Activated T-cell treated with anti-CD3 and anti-CD28 coated beads, Interleukin-2, amount 50 U/mL, for 1 hour (primary cell): ENCODE results near the gene CIDEA.

Experiments used
- DNase-seq: peaks from one replicate; pipeline ENCODE4 v3.0.0-alpha.2; 2020

CIDEA gene

DNA sequence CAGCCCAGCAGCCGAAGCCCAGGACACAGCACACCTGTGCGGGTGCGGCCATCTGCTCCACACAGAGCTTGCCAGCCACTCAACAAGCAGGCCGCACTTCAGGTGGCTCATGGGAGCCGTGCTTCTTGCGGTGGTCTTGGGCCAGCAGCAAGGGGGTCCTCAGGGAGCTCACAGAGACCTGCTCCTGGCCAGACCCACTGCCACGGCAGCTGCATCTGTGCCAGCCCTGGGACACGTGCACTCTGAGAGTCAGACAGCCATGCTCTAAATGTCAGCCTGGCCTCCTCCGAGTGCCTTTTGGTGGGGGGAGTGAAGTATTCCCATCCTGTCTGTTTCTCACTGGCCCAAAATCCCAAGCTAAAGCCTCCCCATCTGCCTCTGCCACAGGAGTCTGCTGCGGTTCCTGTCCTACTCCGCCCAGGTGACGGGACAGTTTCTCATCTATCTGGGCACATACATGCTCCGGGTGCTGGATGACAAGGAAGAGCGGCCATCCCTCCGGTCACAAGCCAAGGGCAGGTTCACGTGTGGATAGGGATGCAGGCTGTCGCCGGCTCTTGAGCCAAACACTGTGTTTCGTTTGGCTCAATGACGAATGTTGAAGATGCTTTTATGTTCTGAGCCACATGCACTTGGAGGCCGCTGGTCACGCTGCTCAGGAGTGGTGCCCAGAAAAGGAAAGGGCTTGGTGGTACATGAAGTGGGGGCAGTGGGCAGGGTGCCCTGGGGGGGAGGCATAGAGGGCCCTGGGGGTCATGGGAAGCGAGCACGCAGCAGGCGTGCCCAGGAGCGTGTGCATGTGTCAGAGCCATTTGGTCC, 22.8 kb downstream of the CIDEA start:
- no peak for DNase-seq

GRCh38 chr18:12278215-12278671, 24.1 kb downstream of the CIDEA start:
- no peak for DNase-seq

GRCh38 chr18:12278741-12279682, 24.9 kb downstream of the CIDEA start:
- DNase-seq, result no peak

DNA sequence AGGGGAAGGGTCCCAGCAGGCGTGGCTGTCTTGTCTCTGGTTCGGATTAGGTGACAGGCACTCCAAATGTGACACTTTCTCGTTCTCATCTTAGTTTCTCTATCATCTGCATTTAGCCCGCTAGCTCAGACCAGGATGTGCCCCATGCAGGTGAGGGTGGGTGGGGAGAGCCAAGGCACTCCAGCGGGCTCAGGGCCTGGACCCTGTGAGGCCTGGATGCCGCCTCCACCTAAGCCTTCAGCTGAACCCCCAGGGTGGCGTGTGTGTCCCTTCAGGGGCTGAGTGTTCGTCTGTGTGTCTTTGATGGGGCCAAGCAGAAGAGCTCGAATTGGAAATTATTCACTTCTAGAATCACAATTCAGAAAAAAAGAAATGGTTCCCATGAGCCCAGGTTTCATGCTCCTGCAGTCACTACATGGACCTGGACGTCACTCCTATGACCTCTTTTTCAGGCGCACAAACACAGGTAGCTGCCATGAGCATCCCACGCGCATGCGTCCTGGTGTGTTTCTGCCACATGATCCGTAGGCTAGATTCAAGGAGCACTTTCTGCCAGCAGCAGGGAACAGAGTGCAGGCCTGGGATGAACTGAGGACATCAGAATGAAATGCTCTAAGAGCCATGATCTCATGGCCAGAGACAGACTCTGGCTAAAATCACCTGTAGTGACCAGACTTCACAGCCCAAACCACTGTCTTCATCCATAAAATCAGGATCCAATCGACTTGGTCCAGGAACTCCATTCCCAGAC, 25.8 kb downstream of the CIDEA start:
- DNase-seq, result no peak

GRCh38 chr18:12281861-12282260, 27.7 kb downstream of the CIDEA start:
- no peak for DNase-seq

DNA sequence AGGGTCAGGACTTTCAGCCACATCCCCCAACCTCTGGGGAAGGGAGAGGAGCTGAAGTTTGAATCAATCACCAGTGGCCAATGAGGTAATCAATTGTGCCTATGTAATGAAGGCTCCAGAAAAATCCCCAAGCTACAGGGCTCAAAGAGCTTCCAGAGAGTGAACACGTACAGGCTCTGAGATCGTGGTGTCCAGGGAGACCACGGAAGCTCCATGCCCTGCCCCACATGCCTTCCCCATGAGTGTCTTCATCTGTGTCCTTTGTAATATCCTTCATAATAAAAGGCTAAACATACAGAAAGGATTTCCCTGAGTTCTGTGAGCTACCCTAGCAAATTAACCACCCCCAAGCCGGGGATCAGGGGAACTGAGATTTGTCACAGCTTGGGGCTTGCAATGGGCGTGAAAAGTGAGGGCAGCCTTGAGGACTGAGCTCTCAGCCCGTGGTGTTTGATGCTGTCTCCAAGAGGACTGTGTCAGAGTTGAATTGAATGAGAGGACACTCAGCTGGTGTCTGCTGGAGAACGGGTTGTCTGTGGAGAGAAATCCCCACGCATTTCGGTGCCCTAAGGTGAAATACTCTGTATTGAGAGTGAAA, 28.4 kb downstream of the CIDEA start:
- DNase-seq, result no peak

- DNase-seq, result no peak
These were observed 29.1 kb downstream of the CIDEA start for GRCh38 chr18:12283256-12283655.

DNA sequence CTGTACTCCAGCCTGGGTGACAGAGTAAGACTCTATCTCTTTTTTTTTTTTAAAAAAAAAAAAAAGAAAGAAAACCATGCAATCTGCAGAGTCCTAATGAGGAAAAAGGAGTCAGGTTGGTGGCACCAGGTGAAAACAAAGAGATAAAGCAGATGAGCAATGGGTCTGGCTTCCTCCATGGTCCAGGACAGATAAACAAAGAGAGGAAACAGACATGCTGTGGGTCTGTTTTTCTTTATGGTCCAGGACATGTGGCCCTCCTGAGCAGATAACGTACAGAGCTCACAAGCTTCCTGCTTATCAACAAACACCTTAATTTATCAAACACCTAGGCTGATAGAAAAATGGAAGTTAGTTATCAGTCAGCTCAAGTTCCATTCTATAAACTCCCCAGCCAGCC, 29.5 kb downstream of the CIDEA start:
- DNase-seq, result no peak

DNA sequence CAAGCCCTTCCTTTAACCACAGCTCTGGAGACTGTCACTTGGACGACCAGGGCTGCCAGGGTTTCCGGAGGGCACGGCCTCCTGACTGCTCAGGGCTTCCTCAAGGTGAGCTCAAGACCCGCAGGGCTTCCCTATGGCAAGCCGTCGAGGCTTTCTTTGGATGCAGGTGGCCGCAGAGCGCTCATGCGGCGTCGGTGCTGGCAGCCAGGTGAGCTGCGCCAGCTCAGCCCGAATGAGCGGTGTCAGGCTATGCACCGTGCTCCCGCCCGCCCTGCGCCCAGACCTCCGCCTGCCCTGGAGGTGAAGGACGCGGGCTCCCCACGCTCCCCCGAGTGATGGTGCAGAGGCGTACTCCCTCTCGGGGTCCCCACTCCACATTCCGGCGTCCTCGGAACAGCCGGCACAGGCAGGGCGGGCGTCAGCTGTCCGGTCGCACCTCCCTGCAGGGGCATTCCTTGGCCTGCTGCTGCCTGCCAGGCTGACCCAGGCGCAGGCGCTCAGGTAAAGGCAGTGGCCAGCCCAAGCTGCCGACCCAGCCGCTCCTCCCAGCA, 33.0 kb downstream of the CIDEA start:
- DNase-seq, result no peak

- no peak for DNase-seq
These were observed 33.7 kb downstream of the CIDEA start for GRCh38 chr18:12287684-12288402.

DNA sequence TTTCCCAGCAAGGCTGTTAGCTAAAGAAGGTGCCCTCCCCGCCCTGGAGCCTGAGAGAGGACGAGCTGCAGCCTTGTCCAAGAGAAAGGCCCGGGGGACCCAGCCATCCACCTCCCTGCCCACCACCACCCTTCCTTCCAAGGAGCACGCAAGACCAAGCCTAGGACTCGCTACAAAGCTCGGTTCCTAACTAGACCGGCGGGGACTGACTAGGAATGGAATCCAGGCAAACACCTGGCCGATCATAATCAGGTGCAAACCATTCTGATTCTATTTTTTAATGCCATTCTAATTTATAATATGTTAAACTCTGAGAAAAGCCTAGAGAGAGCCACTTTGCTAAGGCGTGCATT, 34.2 kb downstream of the CIDEA start:
- no peak for DNase-seq

- no peak for DNase-seq
These were observed 35.9 kb downstream of the CIDEA start for GRCh38 chr18:12290086-12290485.

DNA sequence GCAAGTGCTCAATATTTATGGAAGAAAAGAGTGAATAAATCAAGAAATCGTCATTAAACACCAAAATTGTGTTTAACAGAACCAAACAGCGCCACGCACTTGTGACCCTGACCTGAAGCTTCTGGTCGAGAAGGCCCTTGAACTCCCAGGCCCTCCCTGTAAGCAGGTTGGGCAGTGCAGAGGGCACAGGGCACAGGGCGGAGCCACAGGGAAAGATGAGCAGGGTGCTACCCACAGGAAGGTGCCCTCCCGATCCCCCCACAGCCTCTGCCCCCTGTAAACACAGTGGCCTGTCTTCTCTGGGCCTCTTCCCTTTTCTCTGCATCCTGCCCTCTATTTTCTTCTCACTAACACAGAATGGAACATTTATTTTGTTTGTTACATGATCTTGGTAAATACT, 37.0 kb downstream of the CIDEA start:
- no peak for DNase-seq

- no peak for DNase-seq
These were observed 37.5 kb downstream of the CIDEA start for GRCh38 chr18:12291690-12292089.

DNA sequence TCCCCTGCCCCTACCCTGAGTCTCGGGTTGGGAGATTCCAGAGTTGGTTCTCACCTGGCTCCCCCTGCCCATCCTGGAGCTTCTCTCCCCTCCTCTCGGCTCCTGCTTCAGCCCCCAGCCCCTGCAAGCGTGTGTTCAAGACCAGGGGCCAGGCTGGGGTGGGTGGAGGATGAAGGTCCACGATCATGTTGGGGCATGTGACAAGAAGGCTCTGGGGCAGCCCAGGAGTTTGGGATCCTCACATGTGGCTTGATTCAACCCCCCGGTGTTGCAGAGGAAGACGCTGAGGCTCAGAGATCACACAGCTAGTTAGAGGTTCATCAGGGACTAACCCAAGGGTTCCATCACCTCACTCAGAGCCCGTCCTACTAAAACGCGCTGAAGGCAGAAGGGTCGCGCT, 39.7 kb downstream of the CIDEA start:
- no peak for DNase-seq

- DNase-seq, result no peak
These were observed 41.4 kb downstream of the CIDEA start for GRCh38 chr18:12295389-12296086.

DNA sequence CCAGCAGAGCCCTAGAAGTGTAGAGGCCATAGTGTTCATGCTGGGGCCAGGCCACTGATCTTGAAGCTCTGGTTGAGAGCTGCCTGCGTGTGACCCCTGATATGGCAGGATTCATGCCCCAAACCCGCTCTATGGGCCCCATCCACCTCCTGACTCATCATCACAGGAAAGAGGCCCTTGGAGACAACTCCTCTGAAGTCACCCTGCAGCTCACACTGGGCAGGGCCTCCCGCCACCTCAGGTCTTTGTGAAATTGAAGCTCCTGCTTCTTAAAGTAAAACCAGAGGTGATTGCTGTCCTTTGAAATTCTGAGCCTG, 41.9 kb downstream of the CIDEA start:
- DNase-seq, result no peak

DNA sequence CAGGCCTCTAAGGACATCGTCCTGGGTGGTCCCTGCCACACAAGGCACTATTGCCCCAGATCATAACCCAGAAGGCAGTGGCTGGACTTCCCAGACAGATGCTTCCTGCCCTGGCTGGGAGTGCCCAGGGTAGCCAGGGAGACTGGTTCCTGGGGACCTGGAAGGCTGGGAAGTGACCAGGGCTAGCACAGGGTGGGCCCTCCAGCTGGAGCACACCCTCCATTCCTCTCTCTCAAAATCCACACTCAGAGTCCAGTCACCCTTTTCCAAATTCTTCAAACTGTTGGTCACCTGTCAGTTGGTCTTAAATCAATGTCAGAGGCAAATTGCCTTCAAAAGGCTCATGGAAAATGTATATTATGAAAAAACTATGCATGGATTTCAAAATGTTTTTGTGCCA, 42.3 kb downstream of the CIDEA start:
- DNase-seq, result no peak

DNA sequence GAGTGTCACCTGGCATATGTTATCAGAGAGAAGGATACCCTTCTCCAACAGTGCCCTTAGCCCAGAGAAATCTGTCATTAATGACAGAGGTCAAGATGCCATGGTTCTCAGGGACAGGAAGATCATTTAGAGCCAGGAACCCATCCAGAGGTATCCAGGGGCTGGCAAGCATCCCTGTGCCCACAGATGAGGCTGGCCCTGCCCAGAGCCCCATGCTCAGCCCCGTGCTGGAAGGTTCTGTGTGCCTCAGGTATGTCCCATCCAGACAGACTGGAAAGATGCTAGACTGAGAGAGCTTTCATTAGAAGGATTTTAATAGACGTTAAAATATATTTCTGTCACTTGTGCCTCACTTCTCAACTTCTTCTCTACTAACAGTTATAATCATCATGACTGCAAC, 45.7 kb downstream of the CIDEA start:
- DNase-seq, result no peak

- no peak for DNase-seq
These were observed 47.3 kb downstream of the CIDEA start for GRCh38 chr18:12301263-12302005.
